Transverse colon (tissue), 3 donors: ENCODE results near the gene C19orf44.

Experiments
- CTCF ChIP-seq, 5 experiments: fragments of 200-600 bp in 3 of 5; fragments of 450-650 bp in 2 of 5; sonication (generic) in 3 of 5; IDR thresholded peaks; 1 replicate in 2 of 5; 2 replicates in 3 of 5; pipeline ENCODE4 v1.5.1; 2016 to 2017; ENCODE audit warnings: antibody characterized with exemption in 5 of 5, inconsistent platforms in 3 of 5, mild to moderate bottlenecking in 2 of 5, moderate library complexity in 1 of 5
- EP300 ChIP-seq: sonication (generic); formaldehyde crosslinking; IDR thresholded peaks from one replicate; pipeline ENCODE4 v1.6.1; 2017; ENCODE audit warnings: antibody characterized with exemption, low read depth

GRCh38 chr19:16457954-16458331, 38.3 kb upstream of the C19orf44 start:
- TF ChIP-seq CTCF (IDR thresholded peaks at IDR 0.05) (no peak), EP300 (no peak)
